ENCODE measurements around the gene CCL17.

CCL17 gene

DNA sequence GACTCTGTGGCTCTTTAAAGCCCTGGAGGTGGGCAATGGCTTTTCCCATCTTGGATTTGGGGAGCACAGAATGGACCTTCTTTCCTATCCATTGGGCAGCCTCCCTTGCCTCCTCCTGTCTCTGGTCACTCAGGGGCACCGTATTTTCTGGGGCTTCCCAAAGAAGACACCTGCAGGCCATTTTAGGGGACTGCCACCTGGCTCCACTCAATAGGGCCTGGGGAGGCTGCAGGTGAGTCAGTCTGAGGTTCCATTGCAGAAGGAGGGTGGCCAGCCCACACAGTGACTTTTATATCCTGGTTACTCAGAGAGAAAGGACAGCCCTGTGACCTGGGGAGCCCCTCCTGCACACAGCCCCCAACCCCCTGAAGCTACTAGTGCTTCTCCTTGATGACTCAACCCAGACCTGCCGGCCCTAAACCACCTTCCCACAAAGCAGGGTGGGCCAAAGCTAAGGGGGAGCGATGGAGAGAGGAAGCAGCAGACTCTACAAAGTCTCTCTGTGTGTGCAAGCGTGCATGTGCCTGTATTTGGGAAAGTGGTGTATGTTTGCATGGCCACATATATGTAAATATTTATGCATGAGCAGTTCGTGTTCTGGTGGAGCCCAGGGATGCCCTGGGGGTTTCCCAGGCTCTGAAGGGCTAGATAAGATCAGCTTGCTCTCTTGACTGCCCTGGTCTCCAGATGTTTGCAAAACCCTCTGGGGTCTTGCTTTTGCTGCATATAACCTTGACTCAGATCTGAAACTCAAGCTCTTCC lies 27.3 kb upstream of the CCL17 start:
- DNase-seq (ENCODE audit: low read depth in 3 of 3): peak in 1 of 3 experiments; percentile 38

DNA sequence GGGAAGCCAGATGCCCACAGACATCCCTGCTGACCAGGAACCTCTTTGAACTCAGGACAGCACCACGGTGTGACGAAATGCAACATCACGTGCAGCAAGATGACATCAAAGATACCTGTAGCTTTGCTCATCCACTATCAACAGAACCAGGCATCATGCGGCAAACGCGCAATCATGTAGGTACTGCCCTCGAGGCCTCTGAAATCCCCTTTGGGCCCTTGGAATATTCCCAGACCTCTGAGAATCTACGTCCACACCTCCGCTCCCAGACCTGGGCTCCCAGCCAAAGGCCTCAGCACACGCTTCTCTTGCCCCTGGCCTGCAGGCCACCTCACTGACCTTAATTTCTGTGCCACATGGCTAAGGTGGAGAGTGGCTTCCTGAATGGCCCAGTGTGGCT lies 25.0 kb upstream of the CCL17 start:
- no peak for DNase-seq (ENCODE audit: low read depth in 3 of 3)

DNA sequence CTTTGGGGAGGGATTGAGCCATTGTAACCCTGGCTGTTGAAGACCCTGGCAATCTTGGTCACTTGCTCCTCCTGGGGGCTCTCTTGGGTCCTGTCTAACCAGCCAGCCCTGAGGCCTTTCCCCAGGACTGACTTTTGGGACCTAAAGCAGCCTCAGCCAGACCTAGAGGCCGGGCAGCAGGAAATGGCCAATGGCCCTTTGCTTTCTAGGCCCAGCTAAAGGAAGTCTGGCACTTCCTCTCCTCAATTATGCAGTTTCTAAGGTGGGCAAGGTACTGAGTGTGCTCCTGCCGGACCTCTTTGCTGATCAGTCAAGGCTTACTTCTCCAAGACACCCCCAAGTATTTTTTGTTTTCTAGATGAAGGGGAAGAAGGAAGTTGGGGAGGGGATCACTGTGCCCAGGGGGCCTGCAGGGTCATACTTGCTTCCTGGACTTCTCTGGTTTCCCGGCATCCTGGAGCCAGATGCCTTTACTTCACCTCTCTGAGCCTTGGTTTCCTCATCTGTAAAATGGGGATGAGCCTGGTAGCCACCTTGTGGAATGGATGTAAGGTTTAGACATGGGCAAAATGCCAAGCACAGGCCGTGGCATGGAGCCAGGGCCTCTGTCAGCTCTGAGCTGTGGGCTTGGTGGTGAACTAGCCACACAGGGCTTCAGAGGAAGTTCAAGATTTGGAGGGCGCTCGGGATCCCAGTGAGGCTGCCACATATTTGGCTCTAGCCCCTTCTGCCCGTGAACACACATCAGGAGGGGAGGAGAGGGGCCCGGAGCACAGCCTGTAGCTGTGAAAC lies 23.7 kb upstream of the CCL17 start:
- no peak for DNase-seq (ENCODE audit: low read depth in 3 of 3)

DNA sequence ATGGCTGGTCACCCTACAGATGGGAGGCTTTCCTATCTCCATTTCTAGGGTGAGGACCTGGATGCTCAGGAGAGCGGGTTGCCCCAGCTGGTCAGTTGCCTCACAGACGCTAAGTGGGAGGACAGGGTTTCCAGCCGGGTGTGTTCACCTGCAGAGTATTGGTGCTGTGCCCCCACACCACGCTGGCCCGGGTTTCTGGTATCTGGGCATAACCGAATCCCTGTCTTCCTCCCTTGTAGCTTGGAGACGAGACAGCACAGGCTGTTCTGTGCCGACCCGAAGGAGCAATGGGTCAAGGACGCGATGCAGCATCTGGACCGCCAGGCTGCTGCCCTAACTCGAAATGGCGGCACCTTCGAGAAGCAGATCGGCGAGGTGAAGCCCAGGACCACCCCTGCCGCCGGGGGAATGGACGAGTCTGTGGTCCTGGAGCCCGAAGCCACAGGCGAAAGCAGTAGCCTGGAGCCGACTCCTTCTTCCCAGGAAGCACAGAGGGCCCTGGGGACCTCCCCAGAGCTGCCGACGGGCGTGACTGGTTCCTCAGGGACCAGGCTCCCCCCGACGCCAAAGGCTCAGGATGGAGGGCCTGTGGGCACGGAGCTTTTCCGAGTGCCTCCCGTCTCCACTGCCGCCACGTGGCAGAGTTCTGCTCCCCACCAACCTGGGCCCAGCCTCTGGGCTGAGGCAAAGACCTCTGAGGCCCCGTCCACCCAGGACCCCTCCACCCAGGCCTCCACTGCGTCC lies 22.6 kb upstream of the CCL17 start:
- no peak for DNase-seq (ENCODE audit: low read depth in 3 of 3)

DNA sequence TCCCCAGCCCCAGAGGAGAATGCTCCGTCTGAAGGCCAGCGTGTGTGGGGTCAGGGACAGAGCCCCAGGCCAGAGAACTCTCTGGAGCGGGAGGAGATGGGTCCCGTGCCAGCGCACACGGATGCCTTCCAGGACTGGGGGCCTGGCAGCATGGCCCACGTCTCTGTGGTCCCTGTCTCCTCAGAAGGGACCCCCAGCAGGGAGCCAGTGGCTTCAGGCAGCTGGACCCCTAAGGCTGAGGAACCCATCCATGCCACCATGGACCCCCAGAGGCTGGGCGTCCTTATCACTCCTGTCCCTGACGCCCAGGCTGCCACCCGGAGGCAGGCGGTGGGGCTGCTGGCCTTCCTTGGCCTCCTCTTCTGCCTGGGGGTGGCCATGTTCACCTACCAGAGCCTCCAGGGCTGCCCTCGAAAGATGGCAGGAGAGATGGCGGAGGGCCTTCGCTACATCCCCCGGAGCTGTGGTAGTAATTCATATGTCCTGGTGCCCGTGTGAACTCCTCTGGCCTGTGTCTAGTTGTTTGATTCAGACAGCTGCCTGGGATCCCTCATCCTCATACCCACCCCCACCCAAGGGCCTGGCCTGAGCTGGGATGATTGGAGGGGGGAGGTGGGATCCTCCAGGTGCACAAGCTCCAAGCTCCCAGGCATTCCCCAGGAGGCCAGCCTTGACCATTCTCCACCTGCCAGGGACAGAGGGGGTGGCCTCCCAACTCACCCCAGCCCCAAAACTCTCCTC lies 21.9 kb upstream of the CCL17 start:
- DNase-seq (ENCODE audit: low read depth in 3 of 3): no peak

DNA sequence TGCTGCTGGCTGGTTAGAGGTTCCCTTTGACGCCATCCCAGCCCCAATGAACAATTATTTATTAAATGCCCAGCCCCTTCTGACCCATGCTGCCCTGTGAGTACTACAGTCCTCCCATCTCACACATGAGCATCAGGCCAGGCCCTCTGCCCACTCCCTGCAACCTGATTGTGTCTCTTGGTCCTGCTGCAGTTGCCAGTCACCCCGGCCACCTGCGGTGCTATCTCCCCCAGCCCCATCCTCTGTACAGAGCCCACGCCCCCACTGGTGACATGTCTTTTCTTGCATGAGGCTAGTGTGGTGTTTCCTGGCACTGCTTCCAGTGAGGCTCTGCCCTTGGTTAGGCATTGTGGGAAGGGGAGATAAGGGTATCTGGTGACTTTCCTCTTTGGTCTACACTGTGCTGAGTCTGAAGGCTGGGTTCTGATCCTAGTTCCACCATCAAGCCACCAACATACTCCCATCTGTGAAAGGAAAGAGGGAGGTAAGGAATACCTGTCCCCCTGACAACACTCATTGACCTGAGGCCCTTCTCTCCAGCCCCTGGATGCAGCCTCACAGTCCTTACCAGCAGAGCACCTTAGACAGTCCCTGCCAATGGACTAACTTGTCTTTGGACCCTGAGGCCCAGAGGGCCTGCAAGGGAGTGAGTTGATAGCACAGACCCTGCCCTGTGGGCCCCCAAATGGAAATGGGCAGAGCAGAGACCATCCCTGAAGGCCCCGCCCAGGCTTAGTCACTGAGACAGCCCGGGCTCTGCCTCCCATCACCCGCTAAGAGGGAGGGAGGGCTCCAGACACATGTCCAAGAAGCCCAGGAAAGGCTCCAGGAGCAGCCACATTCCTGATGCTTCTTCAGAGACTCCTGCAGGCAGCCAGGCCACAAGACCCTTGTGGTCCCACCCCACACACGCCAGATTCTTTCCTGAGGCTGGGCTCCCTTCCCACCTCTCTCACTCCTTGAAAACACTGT lies 21.0 kb upstream of the CCL17 start:
- no peak for DNase-seq (ENCODE audit: low read depth in 3 of 3)

DNA sequence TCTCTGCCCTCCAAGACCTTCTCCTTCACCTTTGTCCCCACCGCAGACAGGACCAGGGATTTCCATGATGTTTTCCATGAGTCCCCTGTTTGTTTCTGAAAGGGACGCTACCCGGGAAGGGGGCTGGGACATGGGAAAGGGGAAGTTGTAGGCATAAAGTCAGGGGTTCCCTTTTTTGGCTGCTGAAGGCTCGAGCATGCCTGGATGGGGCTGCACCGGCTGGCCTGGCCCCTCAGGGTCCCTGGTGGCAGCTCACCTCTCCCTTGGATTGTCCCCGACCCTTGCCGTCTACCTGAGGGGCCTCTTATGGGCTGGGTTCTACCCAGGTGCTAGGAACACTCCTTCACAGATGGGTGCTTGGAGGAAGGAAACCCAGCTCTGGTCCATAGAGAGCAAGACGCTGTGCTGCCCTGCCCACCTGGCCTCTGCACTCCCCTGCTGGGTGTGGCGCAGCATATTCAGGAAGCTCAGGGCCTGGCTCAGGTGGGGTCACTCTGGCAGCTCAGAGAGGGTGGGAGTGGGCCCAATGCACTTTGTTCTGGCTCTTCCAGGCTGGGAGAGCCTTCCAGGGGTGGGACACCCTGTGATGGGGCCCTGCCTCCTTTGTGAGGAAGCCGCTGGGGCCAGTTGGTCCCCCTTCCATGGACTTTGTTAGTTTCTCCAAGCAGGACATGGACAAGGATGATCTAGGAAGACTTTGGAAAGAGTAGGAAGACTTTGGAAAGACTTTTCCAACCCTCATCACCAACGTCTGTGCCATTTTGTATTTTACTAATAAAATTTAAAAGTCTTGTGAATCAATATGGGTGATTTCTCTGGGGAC lies 20.1 kb upstream of the CCL17 start:
- DNase-seq (ENCODE audit: low read depth in 3 of 3): no peak

DNA sequence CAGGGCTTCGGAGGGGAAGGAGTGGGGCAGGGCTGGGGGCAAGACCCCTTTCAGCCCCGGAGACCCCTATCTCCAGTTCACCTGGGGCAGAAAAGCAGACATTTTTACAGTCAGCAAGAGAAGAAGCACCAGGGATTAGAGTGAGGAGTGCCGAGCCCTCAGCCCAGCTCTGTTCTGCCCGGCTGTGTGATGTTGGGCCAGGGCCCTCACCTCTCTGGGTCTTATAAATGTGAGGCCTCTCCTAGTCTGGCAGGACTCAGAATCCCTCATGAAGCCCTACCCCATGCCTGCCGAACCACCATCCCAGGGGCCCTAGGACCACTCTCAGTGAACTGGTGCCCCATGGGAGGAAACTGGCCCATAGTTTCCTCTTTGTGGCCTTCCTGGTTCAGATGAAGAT lies 19.5 kb upstream of the CCL17 start:
- no peak for DNase-seq (ENCODE audit: low read depth in 3 of 3)

DNA sequence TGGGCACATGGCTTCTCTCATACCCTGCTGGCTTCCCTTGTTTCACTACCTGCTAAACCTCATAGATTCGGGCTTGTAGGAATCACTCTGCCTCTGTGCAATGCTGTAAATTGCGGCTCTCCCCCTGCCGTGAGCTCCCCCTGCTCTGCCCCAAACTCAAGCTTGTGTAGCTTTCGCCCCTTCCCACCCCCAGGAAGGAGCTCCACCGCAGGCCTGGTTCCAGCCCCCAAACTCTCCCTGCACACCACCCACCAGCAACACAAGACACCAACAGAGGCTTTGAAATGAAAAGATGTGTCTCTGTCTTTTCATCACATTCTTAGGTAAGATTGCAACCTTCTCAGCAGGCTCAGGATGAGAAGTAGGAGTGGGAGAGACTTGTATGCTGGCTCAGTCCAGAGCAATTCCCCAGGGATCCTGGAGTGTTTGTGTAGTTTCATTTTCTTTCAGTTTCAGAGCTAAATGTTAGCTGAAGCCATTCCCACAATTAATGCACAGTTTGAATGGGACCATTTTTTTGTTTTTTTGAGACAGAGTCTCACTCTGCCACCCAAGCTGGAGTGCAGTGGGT lies 18.1 kb upstream of the CCL17 start:
- no peak for DNase-seq (ENCODE audit: low read depth in 3 of 3)

DNA sequence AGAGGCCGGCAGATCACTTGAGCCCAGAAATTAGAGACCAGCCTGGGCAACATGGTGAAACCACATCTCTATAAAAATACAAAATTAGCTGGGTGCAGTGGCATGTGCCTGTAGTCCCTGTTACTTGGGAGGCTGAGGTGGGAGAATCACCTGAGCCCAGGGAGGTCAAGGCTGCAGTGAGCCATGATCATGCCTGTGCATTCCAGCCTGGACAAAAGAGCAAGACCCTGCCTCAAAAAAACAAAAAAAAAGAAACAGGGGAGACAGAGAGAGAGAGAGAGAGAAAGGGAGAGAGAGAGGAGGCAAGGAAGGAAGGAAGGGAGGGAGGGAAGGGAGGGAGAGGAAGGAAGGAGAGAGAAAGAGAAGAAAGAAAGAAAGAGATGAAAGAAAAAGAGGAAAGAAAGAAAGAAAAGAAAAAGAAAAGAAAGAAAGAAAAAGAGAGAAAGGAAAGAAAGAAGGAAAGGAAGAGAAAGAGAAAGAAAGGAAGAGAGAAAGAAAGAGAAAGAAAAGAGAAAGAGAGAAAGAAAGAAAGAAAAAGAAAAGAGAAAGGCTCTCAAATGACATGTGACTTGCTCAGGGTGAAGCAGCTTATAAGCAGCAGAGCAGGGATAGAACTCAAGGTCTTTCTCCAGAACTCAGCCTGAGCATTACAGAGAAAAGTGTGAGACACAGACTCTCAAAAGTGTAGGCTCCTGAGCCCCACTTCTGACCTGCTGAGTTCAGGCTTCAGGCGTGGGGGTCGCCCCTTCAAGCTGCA lies 16.8 kb upstream of the CCL17 start:
- DNase-seq (ENCODE audit: low read depth in 3 of 3): no peak

DNA sequence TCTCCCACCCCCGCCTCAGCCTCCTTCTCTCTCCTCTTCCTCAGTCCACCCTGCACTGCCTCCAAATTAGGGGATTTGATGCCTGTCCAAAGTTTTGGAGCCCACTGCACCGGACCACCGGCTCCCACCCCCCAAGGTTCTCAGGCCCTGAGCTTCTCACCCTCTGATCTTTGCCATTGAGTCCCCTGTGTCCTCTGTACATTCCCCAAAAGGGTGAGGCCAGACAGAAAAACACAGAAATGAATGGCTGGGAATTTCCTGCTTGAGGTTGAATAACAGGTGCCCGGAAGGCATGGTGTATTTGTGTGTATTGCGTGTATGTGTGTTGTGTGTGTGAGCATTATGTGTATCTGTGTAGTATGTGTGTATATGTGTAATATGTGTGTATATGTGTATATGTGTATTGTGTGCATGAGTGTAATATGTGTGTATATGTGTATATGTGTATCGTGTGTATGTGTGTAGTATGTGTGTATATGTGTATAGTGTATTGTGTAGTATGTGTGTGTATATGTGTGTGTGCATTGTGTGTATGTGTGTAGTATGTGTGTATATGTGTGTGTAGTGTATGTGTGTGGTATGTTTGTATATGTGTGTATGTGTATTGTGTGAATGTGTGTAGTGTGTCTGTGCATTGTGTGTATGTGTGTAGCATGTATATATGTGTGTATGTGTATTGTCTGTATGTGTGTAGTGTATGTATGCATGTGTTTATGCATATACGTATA lies 16.0 kb upstream of the CCL17 start:
- no peak for DNase-seq (ENCODE audit: low read depth in 3 of 3)

DNA sequence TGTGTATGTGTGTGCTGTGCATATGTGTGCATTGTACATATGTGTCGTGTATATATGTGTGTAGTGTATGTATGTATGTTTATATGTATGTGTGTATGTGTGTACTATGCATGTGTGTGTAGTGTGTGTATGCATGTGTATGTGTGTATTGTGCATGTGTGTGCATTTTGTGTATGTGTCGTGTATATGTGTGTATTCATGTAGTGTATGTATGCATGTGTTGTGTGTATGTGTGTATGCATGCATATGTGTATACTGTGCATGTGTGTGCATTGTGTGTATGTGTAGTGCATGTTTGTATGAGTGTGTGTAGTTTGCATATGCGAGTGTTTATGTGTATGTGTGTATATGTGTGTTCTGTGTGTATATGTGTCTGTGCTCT lies 15.5 kb upstream of the CCL17 start:
- no peak for DNase-seq (ENCODE audit: low read depth in 3 of 3)

DNA sequence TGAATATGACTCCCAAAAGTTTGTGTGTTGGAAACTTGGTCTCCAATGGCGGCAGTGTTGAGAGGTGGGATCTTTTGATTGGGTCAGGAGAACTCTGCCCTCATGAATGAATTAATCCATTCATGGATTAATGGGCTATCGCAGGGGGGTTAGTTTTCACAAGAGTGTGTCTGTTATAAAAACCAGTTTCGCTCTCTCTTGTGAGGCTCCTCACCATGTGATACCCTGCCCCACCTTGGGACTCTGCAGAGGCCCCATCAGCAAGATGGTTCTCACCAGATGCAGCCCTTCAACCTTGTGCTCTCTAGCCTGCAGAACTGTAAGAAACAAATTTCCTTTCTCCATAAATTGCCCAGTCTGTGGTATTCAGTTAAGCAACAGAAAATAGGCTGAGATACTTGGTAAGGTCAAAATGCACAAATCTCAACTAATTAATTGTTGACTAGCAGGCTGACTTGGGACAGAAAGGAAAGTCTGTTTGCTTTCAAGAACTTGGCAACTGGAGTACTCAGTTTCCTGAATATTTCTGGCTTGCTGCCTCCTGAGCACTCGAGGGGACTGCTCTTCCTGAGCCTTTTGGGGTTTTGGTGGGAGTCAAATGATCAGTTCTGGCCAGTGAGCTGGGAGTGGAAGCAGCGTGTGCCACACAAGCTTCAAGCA lies 13.8 kb upstream of the CCL17 start:
- no peak for DNase-seq (ENCODE audit: low read depth in 3 of 3)

DNA sequence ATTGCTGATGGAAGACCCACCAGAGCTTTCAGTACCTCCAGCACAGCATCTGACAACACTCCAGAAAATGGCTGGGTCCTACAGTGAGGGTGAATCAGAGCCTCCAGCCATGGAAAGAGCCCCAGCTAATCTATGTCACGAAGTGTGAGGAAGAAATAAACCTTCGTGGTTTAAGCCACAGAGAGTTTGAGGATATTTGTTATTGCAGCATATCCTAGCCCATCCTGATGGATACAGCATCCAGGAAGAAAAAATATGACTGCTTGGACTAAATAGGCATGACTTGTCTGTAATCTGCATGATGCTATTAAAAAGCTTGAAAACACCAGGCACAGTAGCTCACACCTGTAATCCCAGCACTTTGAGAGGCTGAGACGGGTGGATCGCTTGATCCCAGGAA lies 13.3 kb upstream of the CCL17 start:
- no peak for DNase-seq (ENCODE audit: low read depth in 3 of 3)

DNA sequence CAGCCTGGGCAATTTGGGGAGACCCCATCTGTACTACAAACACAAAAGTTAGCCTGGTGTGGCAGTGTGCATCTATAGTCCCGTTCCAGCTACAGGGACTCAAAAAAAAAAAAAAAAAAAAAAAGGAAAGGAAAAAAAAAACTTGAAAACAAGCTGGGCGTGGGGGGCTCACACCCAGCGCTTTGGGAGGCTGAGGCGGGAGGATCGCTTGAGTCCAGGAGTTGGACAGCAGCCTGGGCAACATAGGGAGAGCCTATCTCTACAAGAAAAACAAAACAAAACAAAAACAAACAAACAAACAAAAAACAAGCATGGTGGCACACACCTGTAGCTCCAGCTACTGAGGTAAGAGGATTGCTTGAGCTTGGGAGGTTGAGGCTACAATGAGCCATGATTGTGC lies 12.9 kb upstream of the CCL17 start:
- DNase-seq (ENCODE audit: low read depth in 3 of 3): no peak

DNA sequence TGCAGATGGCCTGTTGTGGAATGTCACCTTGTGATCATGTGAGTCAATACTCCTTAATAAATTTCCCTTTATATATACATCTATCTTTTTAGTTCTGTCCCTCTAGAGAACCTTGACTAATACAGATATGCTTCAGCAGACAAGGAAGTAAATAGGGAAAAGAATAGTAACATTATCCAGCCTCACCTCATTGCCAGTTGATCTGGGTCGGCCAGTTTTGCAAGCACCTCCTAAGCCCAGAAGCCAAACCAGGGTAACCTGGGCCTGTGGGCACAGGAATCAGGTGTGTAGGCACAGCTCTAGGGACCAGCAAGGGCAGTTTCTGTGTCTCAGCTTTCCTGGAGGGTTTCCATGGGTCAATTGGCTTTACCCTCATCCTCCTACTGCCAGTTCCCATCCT lies 11.9 kb upstream of the CCL17 start:
- DNase-seq (ENCODE audit: low read depth in 3 of 3): no peak

DNA sequence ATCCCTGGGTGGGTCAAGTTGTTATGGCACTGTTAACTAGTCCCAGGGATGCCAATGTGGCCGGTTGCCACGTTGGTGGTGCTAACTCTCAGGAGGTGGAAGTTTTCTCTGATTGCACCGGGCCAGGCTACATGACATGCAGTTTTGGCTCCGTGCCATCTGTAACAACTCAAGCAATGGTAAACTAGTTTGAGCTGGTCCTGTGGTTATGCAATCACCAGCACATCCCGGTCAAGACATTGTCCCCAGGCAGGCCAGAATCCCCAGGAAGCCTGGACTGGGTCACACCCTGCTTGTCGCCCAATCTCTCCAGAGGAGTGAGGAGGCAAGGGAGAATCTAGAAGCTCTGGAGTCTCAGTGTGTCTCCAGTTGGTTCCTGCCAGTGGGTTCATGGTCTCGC lies 10.1 kb upstream of the CCL17 start:
- no peak for DNase-seq (ENCODE audit: low read depth in 3 of 3)

DNA sequence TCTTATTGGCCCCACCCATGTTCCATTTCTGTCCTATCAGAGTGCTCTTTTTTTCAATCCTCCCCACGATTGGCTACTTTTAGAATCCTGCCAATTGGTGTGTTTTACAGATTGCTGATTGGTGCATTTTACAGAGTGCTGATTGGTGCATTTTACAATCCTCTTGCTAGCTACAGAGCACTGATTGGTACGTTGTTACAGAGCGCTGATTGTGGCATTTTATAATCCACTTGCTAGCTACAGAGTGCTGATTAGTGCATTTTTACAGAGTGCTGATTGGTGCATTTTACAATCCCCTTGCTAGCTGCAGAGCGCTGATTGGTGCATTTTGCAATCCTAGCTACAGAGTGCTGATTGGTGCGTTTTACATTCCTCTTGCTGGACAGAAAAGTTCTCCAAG lies 9.5 kb upstream of the CCL17 start:
- DNase-seq (ENCODE audit: low read depth in 3 of 3): no peak

Data from stimulated activated CD4-positive, alpha-beta T cell treated with anti-CD3 and anti-CD28 coated beads, TNF-alpha, amount 100 ng/mL, for 24 hours (primary cell).